Measurements from ENCODE around the gene BBIP1.

Gene BBIP1

GRCh38 chr10:110964681-110965080, 45.7 kb upstream of the BBIP1 start:
- no peak overlapping the region for H3K27ac ChIP-seq
- no peak for TF ChIP-seq CTCF (IDR thresholded peaks at IDR 0.05; ENCODE audit: low read depth, low read length)
- H3K4me3 ChIP-seq (ENCODE audit: low read depth, low read length): no peak overlapping the region
- no peaks in the 10 kb centered on the region for H3K27me3 ChIP-seq (ENCODE audit: insufficient read depth, low read depth, severe bottlenecking)
- DNase-seq: no peak
- H3K36me3 ChIP-seq: peaks cover 4% of the 10 kb centered on the region
- no peaks in the 10 kb centered on the region for H3K9me3 ChIP-seq (ENCODE audit: severe bottlenecking)

GRCh38 chr10:110963162-110963561, 44.2 kb upstream of the BBIP1 start:
- peaks cover 4% of the 10 kb centered on the region for H3K36me3 ChIP-seq
- no peaks in the 10 kb centered on the region for H3K27me3 ChIP-seq (ENCODE audit: insufficient read depth, low read depth, severe bottlenecking)
- no peak for DNase-seq
- H3K27ac ChIP-seq: no peak overlapping the region
- no peak overlapping the region for H3K4me3 ChIP-seq (ENCODE audit: low read depth, low read length)
- no peaks in the 10 kb centered on the region for H3K9me3 ChIP-seq (ENCODE audit: severe bottlenecking)
- TF ChIP-seq CTCF (IDR thresholded peaks at IDR 0.05; ENCODE audit: low read depth, low read length): no peak

DNA sequence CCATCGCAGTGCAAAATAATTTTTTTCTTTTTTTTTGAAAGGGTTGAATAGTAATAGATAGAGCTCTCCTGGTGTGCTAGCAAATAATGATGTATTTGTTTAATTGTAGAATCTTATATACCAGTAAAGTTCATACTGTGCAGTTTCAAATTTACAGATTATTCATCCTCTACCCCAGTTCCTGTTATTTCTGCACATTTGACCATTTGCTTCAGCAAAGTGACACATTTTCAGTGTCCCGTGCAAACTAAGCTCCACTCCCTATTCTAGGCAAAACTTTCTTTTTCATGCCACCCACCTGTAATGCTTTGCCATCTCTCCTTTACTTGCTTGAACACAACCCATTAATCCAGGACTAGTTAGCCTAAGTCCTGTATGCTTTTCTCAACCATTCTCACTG, 43.5 kb upstream of the BBIP1 start:
- Histone ChIP-seq H3K27ac (no peak overlapping the region), H3K4me3 (ENCODE audit: low read depth, low read length) (no peak overlapping the region), H3K36me3 (peaks cover 4% of the 10 kb centered on the region), H3K9me3 (ENCODE audit: severe bottlenecking) (no peaks in the 10 kb centered on the region), H3K27me3 (ENCODE audit: insufficient read depth, low read depth, severe bottlenecking) (no peaks in the 10 kb centered on the region)
- no peak for DNase-seq
- no peak for TF ChIP-seq CTCF (IDR thresholded peaks at IDR 0.05; ENCODE audit: low read depth, low read length)

DNA sequence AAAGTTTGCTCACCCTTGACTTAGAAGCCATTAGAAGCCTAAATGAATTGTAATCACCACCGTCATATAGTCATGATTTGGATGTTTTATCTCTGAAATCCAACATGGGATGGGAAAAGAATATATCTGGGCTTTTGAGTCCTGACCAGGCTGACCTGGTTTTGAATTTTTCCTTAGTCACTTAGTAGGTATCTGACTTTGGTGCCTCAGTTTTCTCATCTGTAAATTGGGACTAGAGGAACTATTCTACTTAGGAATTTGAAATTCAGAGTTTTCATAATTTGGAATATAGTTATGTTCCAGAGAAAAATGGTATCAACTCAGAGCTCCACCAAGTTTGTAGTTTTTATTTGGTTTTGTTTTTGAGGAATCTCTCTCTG, 41.3 kb upstream of the BBIP1 start:
- H3K27me3 ChIP-seq (ENCODE audit: insufficient read depth, low read depth, severe bottlenecking): no peaks in the 10 kb centered on the region
- H3K4me3 ChIP-seq (ENCODE audit: low read depth, low read length): no peak overlapping the region
- no peak overlapping the region for H3K27ac ChIP-seq
- DNase-seq: no peak
- peaks cover 4% of the 10 kb centered on the region for H3K36me3 ChIP-seq
- TF ChIP-seq CTCF (IDR thresholded peaks at IDR 0.05; ENCODE audit: low read depth, low read length): no peak
- H3K9me3 ChIP-seq (ENCODE audit: severe bottlenecking): no peaks in the 10 kb centered on the region

DNA sequence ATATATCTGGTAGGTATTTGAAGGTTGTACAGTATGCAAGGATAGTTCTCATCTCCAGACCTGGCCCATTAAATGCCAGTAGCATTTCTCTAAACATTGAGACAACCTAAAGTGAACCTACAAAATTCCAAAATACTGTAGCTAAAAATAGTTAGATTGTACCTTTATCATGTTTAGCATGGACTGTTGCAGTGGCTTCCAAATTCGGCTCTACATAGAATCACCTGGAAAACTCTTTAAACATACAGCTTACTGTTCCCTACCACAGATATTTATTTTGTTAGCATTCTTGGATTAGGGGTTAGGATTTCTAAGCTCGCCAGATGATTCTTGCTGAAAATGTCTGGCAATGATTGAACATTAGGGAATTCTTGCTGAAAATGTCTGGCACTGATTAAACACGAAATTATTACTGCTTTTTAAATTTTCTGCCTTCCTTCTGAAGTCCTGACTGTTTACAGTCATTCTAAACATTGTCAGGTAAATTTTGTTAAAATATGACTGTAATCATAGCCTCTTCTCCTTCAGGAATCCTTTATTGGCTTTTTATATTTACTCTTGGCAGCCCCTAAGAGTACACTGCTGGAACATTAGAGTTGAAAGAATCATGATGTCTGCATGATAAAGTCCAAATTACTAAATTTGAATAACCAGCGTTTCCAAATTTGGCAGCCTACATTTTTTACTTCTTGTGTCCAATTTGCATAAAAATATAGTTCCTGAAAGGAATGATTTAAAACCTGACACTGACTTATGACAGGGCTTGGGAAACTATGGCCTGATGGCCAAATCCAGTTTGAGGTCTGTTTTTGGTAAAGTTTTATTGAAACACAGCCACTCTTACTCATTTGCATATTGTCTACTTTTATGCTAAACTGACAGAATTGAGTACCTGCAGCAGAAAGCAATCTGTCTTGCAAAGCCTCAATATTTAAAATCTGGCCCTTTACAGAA, 40.7 kb upstream of the BBIP1 start:
- Histone ChIP-seq H3K27me3 (ENCODE audit: insufficient read depth, low read depth, severe bottlenecking) (no peaks in the 10 kb centered on the region), H3K9me3 (ENCODE audit: severe bottlenecking) (no peaks in the 10 kb centered on the region), H3K36me3 (peaks cover 3% of the 10 kb centered on the region), H3K4me3 (ENCODE audit: low read depth, low read length) (no peak overlapping the region), H3K27ac (no peak overlapping the region)
- DNase-seq: no peak
- no peak for TF ChIP-seq CTCF (IDR thresholded peaks at IDR 0.05; ENCODE audit: low read depth, low read length)
